Measurements from ENCODE around the gene ZNF837. TPM values are rescaled to one million over a fixed set of nuclear protein-coding genes. Genes with fewer than 3 reads are reported as not detected.

The ZNF837 gene
- total RNA-seq, 1 donor from 2014 or later: 1.4 TPM

GRCh38 chr19:58367698-58368454 is 13.0 kb downstream of the ZNF837 start:
- Mint-ChIP-seq H3K4me3 (no peak overlapping the region), H3K9me3 (no peaks in the 10 kb centered on the region), H3K4me1 (peaks cover 3% of the 10 kb centered on the region), H3K36me3 (peaks cover 10% of the 10 kb centered on the region), H3K27ac (no peak overlapping the region), H3K27me3 (ENCODE audit: insufficient read depth, low read depth) (peaks cover 4% of the 10 kb centered on the region)
- peaks cover 3% of the 10 kb centered on the region for H3F3A ChIP-seq (ENCODE audit: low read depth)
- no peaks in the 10 kb centered on the region for H4K20me1 ChIP-seq (ENCODE audit: low read depth)
- no peaks in the 10 kb centered on the region for H3K9me3 ChIP-seq (ENCODE audit: low read depth)
- no peak overlapping the region for H2AFZ ChIP-seq (replicated peaks)
- no peak overlapping the region for H3K4me2 ChIP-seq
- no peak for DNase-seq (ENCODE audit: low spot score)
- no peak overlapping the region for H3K9ac ChIP-seq
- H3K27ac ChIP-seq: no peak overlapping the region
- H3K4me1 ChIP-seq: no peaks in the 10 kb centered on the region
- no peak overlapping the region for H3K4me3 ChIP-seq
- TF ChIP-seq EZH2phosphoT487 (IDR thresholded peaks at IDR 0.05) (no peak), EZH2 (IDR thresholded peaks at IDR 0.05) (no peak), CTCF (IDR thresholded peaks at IDR 0.05) (no peak)
- no peaks in the 10 kb centered on the region for H3K79me2 ChIP-seq (ENCODE audit: low read depth)
- no peaks in the 10 kb centered on the region for H3K27me3 ChIP-seq
- no peaks in the 10 kb centered on the region for H3K36me3 ChIP-seq

GRCh38 chr19:58366585-58367430 is 14.0 kb downstream of the ZNF837 start:
- Histone ChIP-seq H3K27me3 (no peaks in the 10 kb centered on the region), H3K36me3 (no peaks in the 10 kb centered on the region), H2AFZ (replicated peaks) (no peak overlapping the region), H3K4me3 (no peak overlapping the region), H4K20me1 (ENCODE audit: low read depth) (no peaks in the 10 kb centered on the region), H3F3A (ENCODE audit: low read depth) (peaks cover 4% of the 10 kb centered on the region), H3K4me2 (no peak overlapping the region), H3K9ac (no peak overlapping the region), H3K9me3 (ENCODE audit: low read depth) (no peaks in the 10 kb centered on the region), H3K27ac (no peak overlapping the region), H3K4me1 (no peaks in the 10 kb centered on the region), H3K79me2 (ENCODE audit: low read depth) (no peaks in the 10 kb centered on the region)
- H3K27me3 Mint-ChIP-seq (ENCODE audit: insufficient read depth, low read depth): peaks cover 7% of the 10 kb centered on the region
- H3K4me1 Mint-ChIP-seq: peaks cover 5% of the 10 kb centered on the region
- no peak for TF ChIP-seq CTCF (IDR thresholded peaks at IDR 0.05)
- no peak for TF ChIP-seq EZH2 (IDR thresholded peaks at IDR 0.05)
- no peak for TF ChIP-seq EZH2phosphoT487 (IDR thresholded peaks at IDR 0.05)
- no peaks in the 10 kb centered on the region for H3K9me3 Mint-ChIP-seq
- H3K4me3 Mint-ChIP-seq: no peak overlapping the region
- no peak for DNase-seq (ENCODE audit: low spot score)
- peaks cover 10% of the 10 kb centered on the region for H3K36me3 Mint-ChIP-seq
- H3K27ac Mint-ChIP-seq: peak overlapping the region; percentile 60

- Histone ChIP-seq H3K27ac (no peak overlapping the region), H3K27me3 (no peaks in the 10 kb centered on the region), H3K9ac (no peak overlapping the region), H3K4me2 (no peak overlapping the region), H3K4me3 (no peak overlapping the region), H2AFZ (replicated peaks) (no peak overlapping the region), H4K20me1 (ENCODE audit: low read depth) (no peaks in the 10 kb centered on the region), H3K79me2 (ENCODE audit: low read depth) (peaks cover 10% of the 10 kb centered on the region), H3K36me3 (no peaks in the 10 kb centered on the region), H3K4me1 (no peaks in the 10 kb centered on the region), H3F3A (ENCODE audit: low read depth) (peaks cover 7% of the 10 kb centered on the region), H3K9me3 (ENCODE audit: low read depth) (no peaks in the 10 kb centered on the region)
- Mint-ChIP-seq H3K9me3 (no peaks in the 10 kb centered on the region), H3K4me3 (peak overlapping the region; percentile 65), H3K4me1 (peaks cover 13% of the 10 kb centered on the region), H3K36me3 (peaks cover 5% of the 10 kb centered on the region), H3K27me3 (ENCODE audit: insufficient read depth, low read depth) (peaks cover 10% of the 10 kb centered on the region), H3K27ac (no peak overlapping the region)
- DNase-seq (ENCODE audit: low spot score): no peak
- TF ChIP-seq CTCF (IDR thresholded peaks at IDR 0.05) (no peak), EZH2phosphoT487 (IDR thresholded peaks at IDR 0.05) (no peak), EZH2 (IDR thresholded peaks at IDR 0.05) (no peak)
These were observed 16.7 kb downstream of the ZNF837 start for GRCh38 chr19:58364146-58364545.
